Right lobe of liver (tissue), 6 donors: ENCODE measurements around the gene SERINC2. TPM values are rescaled to one million over a fixed set of nuclear protein-coding genes. Genes with fewer than 3 reads are reported as not detected.

Experiments
- ATAC-seq, 4 donors: fragments of 200-7000 bp; cut with Tn5 transposase; one replicate each; pipeline ENCODE4 v1.9.1; 2020; ENCODE audit warnings: mild to moderate bottlenecking in 4 of 4, moderate library complexity in 4 of 4
- DNase-seq, 3 donors: peaks; one replicate each; pipeline ENCODE4 v3.0.0-alpha.2; 2020
- H3K27ac ChIP-seq, 3 donors: fragments of 200-600 bp; one replicate each; pipeline ENCODE4 v1.8.0; 2022
- H3K27me3 ChIP-seq, 2 donors: fragments of 200-600 bp; one replicate each; pipeline ENCODE4 v1.8.0; 2022
- H3K36me3 ChIP-seq, 4 donors: fragments of 200-600 bp; sonication (generic) in 1 of 4; one replicate each; pipeline versions ENCODE4 v1.5.1 to v1.8.0; 2017 to 2022; ENCODE audit warnings: control low read depth in 1 of 4
- H3K4me1 ChIP-seq, 4 donors: fragments of 200-600 bp; sonication (generic) in 1 of 4; one replicate each; pipeline versions ENCODE4 v1.5.1 to v1.8.0; 2017 to 2022; ENCODE audit warnings: control low read depth in 1 of 4
- H3K4me3 ChIP-seq, 3 donors: fragments of 200-600 bp; one replicate each; pipeline ENCODE4 v1.8.0; 2022
- H3K9me3 ChIP-seq, 4 donors: fragments of 200-600 bp; sonication (generic) in 1 of 4; one replicate each; pipeline versions ENCODE4 v1.5.1 to v1.8.0; 2017 to 2022; ENCODE audit warnings: control low read depth in 1 of 4
- CTCF ChIP-seq, 4 donors: fragments of 200-600 bp in 3 of 4; fragments of 450-650 bp in 1 of 4; IDR thresholded peaks; one replicate each; pipeline versions ENCODE4 v1.5.1 to v1.8.0; 2016 to 2022; ENCODE audit warnings: antibody characterized with exemption in 4 of 4, mild to moderate bottlenecking in 2 of 4
- POLR2A ChIP-seq: fragments of 450-650 bp; IDR thresholded peaks from one replicate; pipeline ENCODE4 v1.6.1; 2017; ENCODE audit warnings: antibody characterized with exemption, mild to moderate bottlenecking
- WGBS: methylation state at CpG from one replicate; pipeline ENCODE4 v1.1.6; 2018; ENCODE audit warnings: low coverage, low lambda C conversion rate; ENCODE audit not compliant: insufficient coverage; ENCODE audit errors: missing lambda C conversion rate; 5-methylcytosine and 5-hydroxymethylcytosine counted together
- intact Hi-C, 2 donors: fragments of 100-400 bp; cut with DNase I; formaldehyde crosslinking; loops; one replicate each; pipeline versions ENCODE4 v1.11.2 to v1.14.1; 2022
- total RNA-seq, 6 experiments: library from RNA; depleted of rRNA in 2 of 6; stranded (reverse); fragments of >200 nt in 2 of 6; fragmentation: NEBNext Ultra II Directional in 3 of 6; extraction: Animal tissue kit (Norgen Biotek cat#: 25700) in 3 of 6; gene quantifications; one replicate each; pipeline versions ENCODE4 v1.1.0 to v1.2.4, GENCODE V29; 2016 to 2023
- donor health status: DM: no; HTN: yes; CAD: no.
- donor health status: DM: no; HTN: no; CAD: no.
- donor health status: DM: no; HTN: no; CAD: no.
- donor health status: DM: no; HTN: yes; CAD: no.
- donor health status: DM: no; HTN: yes; CAD: no.

The SERINC2 gene
- total RNA-seq, 6 experiments from 2014 or later: 59.7 to 117 (median 86.9) TPM

GRCh38 chr1:31372751-31373055 lies 40.3 kb upstream of the SERINC2 start:
- WGBS: 68% methylated on average over 5 of the region's 10 CpGs
- Histone ChIP-seq H3K27ac (peak overlapping the region in 2 of 3 donors; percentile 25 to 50), H3K27me3 (no peaks in the 10 kb centered on the region), H3K4me1 (peaks cover 0 to 44% (median 14%) of the 10 kb centered on the region in 4 donors), H3K36me3 (no peaks in the 10 kb centered on the region), H3K4me3 (peak overlapping the region; percentile 6 to 46 (median 31)), H3K9me3 (no peaks in the 10 kb centered on the region)
- ATAC-seq (no peak), DNase-seq (no peak)
- intact Hi-C loops: no loop called here
- TF ChIP-seq POLR2A (no peak), CTCF (IDR thresholded peaks at IDR 0.05) (no peak)

DNA sequence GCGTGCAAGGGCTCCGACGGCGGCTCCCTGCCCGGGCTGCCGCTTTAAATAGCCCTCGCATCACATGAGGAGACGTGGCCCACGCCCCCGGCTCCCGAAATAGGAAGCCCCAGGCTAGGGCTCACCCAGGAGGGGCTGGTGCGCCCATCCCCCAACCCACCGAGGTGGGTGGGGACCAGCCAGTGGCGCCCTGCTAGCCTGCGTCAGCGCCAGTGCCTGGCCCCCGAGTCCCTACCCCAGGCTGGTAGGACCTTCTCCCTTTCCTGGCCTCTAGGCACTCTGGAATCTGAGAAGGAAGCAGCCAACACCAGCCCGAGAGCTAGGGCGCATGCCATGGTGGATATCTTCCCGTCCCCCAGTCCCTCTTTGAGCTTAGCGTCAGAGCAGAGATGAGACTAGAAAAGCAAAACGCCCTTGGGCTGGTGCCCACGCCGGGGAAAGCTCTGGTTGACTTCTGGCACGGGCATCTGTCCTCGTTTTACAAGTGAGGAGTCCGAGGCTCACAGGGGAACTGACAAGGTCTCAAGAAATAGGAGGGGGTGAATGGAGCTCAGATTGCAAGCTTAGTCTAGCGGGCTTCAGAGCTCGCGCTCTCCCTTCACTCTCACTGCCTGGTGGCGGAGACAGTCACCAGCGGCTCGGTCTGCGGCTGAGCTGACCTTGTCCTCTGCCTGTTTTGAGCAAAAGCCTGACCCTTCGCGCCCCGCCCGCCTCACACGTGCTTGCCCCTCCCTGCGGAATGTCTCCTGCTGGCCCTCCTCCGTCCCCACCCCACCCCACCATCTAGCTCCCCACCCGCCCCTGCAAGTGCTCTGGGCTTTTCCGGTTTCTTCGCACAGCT lies 39.7 kb upstream of the SERINC2 start, which contains the start of gene FABP3:
Gene FABP3, minus strand, starts transcription at position 21 of the 841 bp plus-strand sequence. CDS start 62 bp downstream, outside the sequence.
- H3K9me3 ChIP-seq: no peaks in the 10 kb centered on the region
- H3K4me1 ChIP-seq: peaks cover 0 to 43% (median 14%) of the 10 kb centered on the region in 4 donors
- peak within 1 kb of the TSS; percentile 25 to 50 (median 40) for H3K27ac ChIP-seq
- no peak for TF ChIP-seq CTCF (IDR thresholded peaks at IDR 0.05)
- no peak for TF ChIP-seq POLR2A
- no peaks in the 10 kb centered on the region for H3K27me3 ChIP-seq
- ATAC-seq (peak; percentile 61 to 78 (median 76)), DNase-seq (peak; percentile 70 to 85 (median 77))
- peak within 1 kb of the TSS; percentile 6 to 46 (median 31) for H3K4me3 ChIP-seq
- WGBS: under 1% methylated on average over 18 of the region's 44 CpGs
- no peaks in the 10 kb centered on the region for H3K36me3 ChIP-seq
- intact Hi-C loops: no loop called here

DNA sequence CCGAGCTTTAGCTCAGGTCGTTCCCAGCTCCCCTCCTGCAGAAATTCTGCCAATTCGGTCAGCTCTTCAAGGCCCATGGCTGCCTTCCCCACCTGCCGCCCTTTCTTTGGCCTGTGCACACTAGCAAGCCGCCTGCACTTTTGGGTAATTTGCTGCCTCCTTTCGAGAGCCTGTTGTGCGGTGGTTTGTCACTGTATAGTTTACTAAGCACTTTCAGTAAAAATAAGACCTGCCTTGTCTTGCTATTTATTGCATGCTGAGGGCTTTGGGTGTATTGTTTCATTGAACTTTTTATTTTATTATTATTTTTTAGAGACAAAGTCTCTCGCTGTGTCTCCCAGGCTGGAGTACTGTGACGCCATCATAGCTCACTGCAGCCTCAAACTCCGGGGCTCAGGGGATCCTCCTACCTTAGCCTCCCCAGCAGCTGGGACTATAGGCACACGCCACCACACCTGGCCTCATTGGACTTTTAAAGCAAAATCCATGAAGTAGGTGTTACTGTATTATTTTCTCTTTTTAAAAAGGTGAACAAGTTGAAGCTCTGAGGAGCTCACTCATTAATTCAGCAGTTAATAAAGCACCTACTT lies 39.0 kb upstream of the SERINC2 start:
- intact Hi-C loops: no loop called here
- Histone ChIP-seq H3K9me3 (no peaks in the 10 kb centered on the region), H3K4me3 (peak overlapping the region in 1 of 3 donors; percentile 46), H3K36me3 (no peaks in the 10 kb centered on the region), H3K4me1 (peaks cover 0 to 36% (median 13%) of the 10 kb centered on the region in 4 donors), H3K27ac (no peak overlapping the region), H3K27me3 (no peaks in the 10 kb centered on the region)
- no peak for ATAC-seq
- 49% methylated on average over 11 of the region's 11 CpGs for whole genome bisulfite sequencing
- TF ChIP-seq CTCF (IDR thresholded peaks at IDR 0.05): no peak
- no peak for DNase-seq

- Histone ChIP-seq H3K27ac (no peak overlapping the region), H3K9me3 (no peaks in the 10 kb centered on the region), H3K4me3 (no peak overlapping the region), H3K36me3 (no peaks in the 10 kb centered on the region), H3K27me3 (no peaks in the 10 kb centered on the region), H3K4me1 (peaks cover 0 to 30% (median 12%) of the 10 kb centered on the region in 4 donors)
- no peak for TF ChIP-seq POLR2A
- no peak for TF ChIP-seq CTCF (IDR thresholded peaks at IDR 0.05)
- ATAC-seq: no peak
- no peak for DNase-seq
- intact Hi-C loops: no loop called here
- WGBS: 93% methylated on average over 3 of the region's 7 CpGs
These were observed 38.4 kb upstream of the SERINC2 start for GRCh38 chr1:31374511-31375196.
